IPS-18c (cell line): ENCODE measurements around the gene TIMM22.
"Not testable (repeated sequence)": the region's sequence is repeated elsewhere in the genome, so short reads cannot be mapped to it uniquely, and the experiment has no call there.

ENCODE experiments used
- H3K4me3 ChIP-seq: 2 replicates; pipeline ENCODE4 v1.7.0; 2013; ENCODE audit warnings: low read depth, mild to moderate bottlenecking, low read length, moderate library complexity; ENCODE audit not compliant: insufficient read depth
- H3K9me3 ChIP-seq: one replicate; pipeline ENCODE4 v1.6.1; 2013; ENCODE audit warnings: mild to moderate bottlenecking, low read length, moderate library complexity; ENCODE audit not compliant: control insufficient read depth, insufficient read depth

Gene TIMM22

GRCh38 chr17:986322-986929, 10.5 kb upstream of the TIMM22 start:
- Histone ChIP-seq H3K4me3 (no peak overlapping the region), H3K9me3 (no peaks in the 10 kb centered on the region)

GRCh38 chr17:987931-988330, 9.0 kb upstream of the TIMM22 start:
- Histone ChIP-seq H3K4me3 (no peak overlapping the region), H3K9me3 (no peaks in the 10 kb centered on the region)

GRCh38 chr17:988561-988960, 8.4 kb upstream of the TIMM22 start:
- Histone ChIP-seq H3K9me3 (no peaks in the 10 kb centered on the region), H3K4me3 (no peak overlapping the region)

GRCh38 chr17:992933-993332, 4.0 kb upstream of the TIMM22 start:
- Histone ChIP-seq H3K9me3 (no peaks in the 10 kb centered on the region), H3K4me3 (no peak overlapping the region)

- H3K9me3 ChIP-seq, H3K4me3 ChIP-seq: not testable (repeated sequence)
Measured at GRCh38 chr17:995324-995723, 1.6 kb upstream of the TIMM22 start.

GRCh38 chr17:998111-998510, 1.2 kb downstream of the TIMM22 start:
- Histone ChIP-seq H3K9me3 (no peaks in the 10 kb centered on the region), H3K4me3 (peak overlapping the region; percentile 84; the same call in 1 of the 2 replicates)

- H3K9me3 ChIP-seq, result no peaks in the 10 kb centered on the region
Measured at GRCh38 chr17:1000597-1001461, 3.9 kb downstream of the TIMM22 start.

GRCh38 chr17:1001640-1002411, 4.9 kb downstream of the TIMM22 start:
- Histone ChIP-seq H3K4me3 (no peak overlapping the region), H3K9me3 (no peaks in the 10 kb centered on the region)

More at GRCh38 chr17:1000597-1001461, 3.9 kb downstream of the TIMM22 start:
- no peak overlapping the region for H3K4me3 ChIP-seq

GRCh38 chr17:1002412-1002753, 5.5 kb downstream of the TIMM22 start:
- Histone ChIP-seq H3K9me3 (no peaks in the 10 kb centered on the region), H3K4me3 (no peak overlapping the region)

GRCh38 chr17:1002771-1003555, 6.0 kb downstream of the TIMM22 start:
- no peaks in the 10 kb centered on the region for H3K9me3 ChIP-seq
- no peak overlapping the region for H3K4me3 ChIP-seq

GRCh38 chr17:1003633-1003971, 6.7 kb downstream of the TIMM22 start:
- Histone ChIP-seq H3K4me3 (no peak overlapping the region), H3K9me3 (no peaks in the 10 kb centered on the region)

GRCh38 chr17:1003972-1004768, 7.2 kb downstream of the TIMM22 start:
- Histone ChIP-seq H3K9me3 (no peaks in the 10 kb centered on the region), H3K4me3 (no peak overlapping the region)

- Histone ChIP-seq H3K9me3 (no peaks in the 10 kb centered on the region), H3K4me3 (no peak overlapping the region)
Measured at GRCh38 chr17:1004769-1005295, 7.9 kb downstream of the TIMM22 start.

GRCh38 chr17:1005361-1005946, 8.5 kb downstream of the TIMM22 start:
- Histone ChIP-seq H3K4me3 (no peak overlapping the region), H3K9me3 (no peaks in the 10 kb centered on the region)

- Histone ChIP-seq H3K4me3 (no peak overlapping the region), H3K9me3 (no peaks in the 10 kb centered on the region)
Measured at GRCh38 chr17:1006054-1006453, 9.1 kb downstream of the TIMM22 start.

GRCh38 chr17:1007310-1008007, 10.5 kb downstream of the TIMM22 start:
- Histone ChIP-seq H3K4me3 (no peak overlapping the region), H3K9me3 (no peaks in the 10 kb centered on the region)
